Stimulated activated CD4-positive, alpha-beta T cell treated with anti-CD3 and anti-CD28 coated beads, TNF-alpha, amount 100 ng/mL, for 24 hours (primary cell): ENCODE measurements around the gene CNTN1.
"Not testable (repeated sequence)": the region's sequence is repeated elsewhere in the genome, so short reads cannot be mapped to it uniquely, and the experiment has no call there.

Source experiments
- DNase-seq, 3 experiments: peaks; one replicate each; pipeline ENCODE4 v3.0.0-alpha.2; 2020; ENCODE audit warnings: low read depth in 3 of 3

Gene CNTN1

GRCh38 chr12:41026151-41026550, 333.9 kb downstream of the CNTN1 start:
- no peak for DNase-seq

GRCh38 chr12:41032386-41032785, 340.1 kb downstream of the CNTN1 start:
- no peak for DNase-seq

GRCh38 chr12:41034686-41035085, 342.4 kb downstream of the CNTN1 start:
- no peak for DNase-seq

GRCh38 chr12:41039461-41039860, 347.2 kb downstream of the CNTN1 start:
- DNase-seq = no peak

GRCh38 chr12:41045509-41045908, 353.3 kb downstream of the CNTN1 start:
- no peak for DNase-seq

GRCh38 chr12:41049033-41049432, 356.8 kb downstream of the CNTN1 start:
- no peak for DNase-seq

- no peak for DNase-seq
These were observed 359.7 kb downstream of the CNTN1 start for GRCh38 chr12:41051954-41052353.

- DNase-seq = no peak
These were observed 360.2 kb downstream of the CNTN1 start for GRCh38 chr12:41052441-41052840.

GRCh38 chr12:41053046-41053445, 360.8 kb downstream of the CNTN1 start:
- no peak for DNase-seq

- DNase-seq = no peak
These were observed 363.8 kb downstream of the CNTN1 start for GRCh38 chr12:41055875-41056577.

GRCh38 chr12:41058266-41058665, 366.0 kb downstream of the CNTN1 start:
- DNase-seq = no peak

- no peak for DNase-seq
These were observed 369.0 kb downstream of the CNTN1 start for GRCh38 chr12:41061192-41061591.

GRCh38 chr12:41064411-41064810, 372.2 kb downstream of the CNTN1 start:
- DNase-seq = no peak

- no peak for DNase-seq
These were observed 375.9 kb downstream of the CNTN1 start for GRCh38 chr12:41067941-41068645.

GRCh38 chr12:41073633-41074472, 381.6 kb downstream of the CNTN1 start:
- no peak for DNase-seq

- no peak for DNase-seq
These were observed 382.2 kb downstream of the CNTN1 start for GRCh38 chr12:41074473-41074769.

- DNase-seq = no peak
These were observed 383.9 kb downstream of the CNTN1 start for GRCh38 chr12:41076114-41076513.

GRCh38 chr12:41081241-41081640, 389.0 kb downstream of the CNTN1 start:
- DNase-seq = not testable (repeated sequence)

GRCh38 chr12:41089438-41089837, 397.2 kb downstream of the CNTN1 start:
- DNase-seq = no peak

GRCh38 chr12:41092115-41092514, 399.9 kb downstream of the CNTN1 start:
- DNase-seq = no peak

GRCh38 chr12:41096797-41097196, 404.6 kb downstream of the CNTN1 start:
- no peak for DNase-seq

GRCh38 chr12:41100572-41100971, 408.3 kb downstream of the CNTN1 start:
- no peak for DNase-seq

- no peak for DNase-seq
These were observed 409.6 kb downstream of the CNTN1 start for GRCh38 chr12:41101806-41102205.
